Activated effector memory CD4-positive, alpha-beta T cell treated with Interleukin-2 at 50 U/mL for 16 hours (primary cell): Measurements from ENCODE around the gene DEFB128.
"Not testable (repeated sequence)": the region's sequence is repeated elsewhere in the genome, so short reads cannot be mapped to it uniquely, and the experiment has no call there.

Experiments
- DNase-seq: peaks from one replicate; pipeline ENCODE4 v3.0.0-alpha.2; 2020

DEFB128 gene

GRCh38 chr20:189611-190010, at the start of gene DEFB128:
DEFB128 (minus strand) TSS chr20:189711; CDS start chr20:189623, 88 bp downstream.
- no peak for DNase-seq

GRCh38 chr20:237929-238328, 48.4 kb upstream of the DEFB128 start:
- DNase-seq = no peak

- no peak for DNase-seq
These were observed 48.0 kb upstream of the DEFB128 start for GRCh38 chr20:237489-237888.

- no peak for DNase-seq
These were observed 46.4 kb upstream of the DEFB128 start for GRCh38 chr20:235891-236290.

DNA sequence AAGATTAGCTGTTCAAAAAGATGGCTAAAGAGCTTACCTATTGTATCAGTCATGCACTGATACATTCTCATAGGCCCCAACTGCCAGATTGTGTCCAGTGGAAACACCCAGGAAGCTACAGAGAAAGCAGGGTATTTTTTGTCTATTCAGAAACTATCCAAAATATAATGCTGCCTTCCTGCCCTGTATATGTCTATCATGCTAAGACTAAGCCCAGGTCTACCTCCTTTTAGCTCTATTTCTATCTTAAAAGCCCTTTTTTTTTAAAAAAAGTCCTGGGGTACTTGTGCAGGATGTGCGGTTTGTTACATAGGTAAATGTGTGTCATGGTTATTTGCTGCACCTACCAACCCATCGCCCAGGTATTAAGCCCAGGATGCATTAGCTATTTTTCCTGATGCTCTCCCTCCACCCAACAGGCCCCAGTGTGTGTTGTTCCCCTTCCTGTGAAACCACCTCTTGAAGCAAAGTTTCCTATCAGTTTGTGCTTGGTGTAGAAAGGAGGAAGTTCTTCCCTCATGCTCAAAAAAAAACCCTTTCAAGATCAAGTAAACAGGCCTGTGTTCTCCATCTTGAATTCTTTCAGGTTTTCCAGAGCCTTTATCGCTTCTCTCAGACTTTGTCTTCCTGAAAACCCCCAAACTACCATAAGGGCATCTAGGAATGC, 38.1 kb upstream of the DEFB128 start:
- DNase-seq = no peak

DNA sequence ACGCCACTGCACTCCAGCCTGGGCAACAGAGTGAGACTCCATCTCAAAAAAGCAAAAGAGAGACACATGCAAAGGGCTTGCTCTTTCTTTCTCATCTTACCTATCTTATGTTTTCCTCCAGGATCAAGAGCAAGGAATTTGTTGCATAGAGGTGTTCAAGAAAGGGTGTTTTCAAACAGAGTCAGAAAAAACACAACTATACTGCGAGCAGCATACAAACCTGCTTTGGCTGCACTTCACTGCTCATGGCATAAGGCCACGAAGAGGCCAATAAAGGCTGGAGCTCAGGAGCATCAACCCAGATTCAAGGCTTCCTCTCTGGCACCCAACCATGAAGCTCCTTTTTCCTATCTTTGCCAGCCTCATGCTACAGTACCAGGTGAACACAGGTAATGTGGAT, 37.4 kb upstream of the DEFB128 start, which contains the start of gene DEFB129:
DEFB129 (plus strand) TSS at position 301 of the 400 bp plus-strand sequence; CDS start at position 332, 31 bp downstream.
- DNase-seq = no peak

GRCh38 chr20:225879-226278, 36.4 kb upstream of the DEFB128 start:
- DNase-seq = not testable (repeated sequence)

GRCh38 chr20:221258-221830, 31.8 kb upstream of the DEFB128 start:
- no peak for DNase-seq

DNA sequence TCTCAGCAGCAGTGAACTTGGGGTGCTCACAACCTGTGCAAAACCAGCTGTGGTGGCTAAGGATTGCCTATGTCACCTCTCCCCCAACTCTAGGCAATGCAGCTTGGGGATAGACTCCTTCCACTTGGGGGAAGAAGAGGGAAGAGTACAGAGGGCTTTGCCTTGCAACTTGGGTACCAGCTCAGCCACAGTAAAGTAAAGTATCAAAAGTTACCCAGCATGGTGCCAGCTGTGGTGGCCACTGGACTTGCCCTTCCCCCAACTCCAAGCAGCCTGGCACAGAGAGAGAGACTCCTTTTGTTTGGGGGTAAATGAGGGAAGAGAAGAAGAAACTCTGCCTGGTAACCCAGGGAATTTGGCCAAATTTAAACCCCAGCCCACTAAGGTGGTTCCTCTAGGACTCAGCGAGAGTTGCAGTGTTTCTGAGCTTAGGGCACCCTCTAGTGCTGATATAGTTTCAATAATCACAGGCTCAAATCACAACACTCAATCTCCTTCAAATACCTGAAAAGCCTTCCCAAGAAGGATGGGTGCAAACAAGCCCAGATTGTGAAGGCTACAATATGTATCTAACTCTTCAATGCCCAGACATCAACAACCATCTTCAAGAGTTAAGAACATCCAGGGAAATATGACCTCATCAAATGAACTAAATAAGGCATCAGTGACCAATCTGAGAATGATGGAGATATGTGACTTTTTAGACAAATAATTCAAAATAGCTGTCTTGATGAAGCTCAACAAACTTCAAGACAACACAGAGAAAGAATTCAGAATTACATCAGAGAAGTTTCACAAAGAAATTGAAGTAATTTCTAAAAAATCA, 30.0 kb upstream of the DEFB128 start:
- no peak for DNase-seq

DNA sequence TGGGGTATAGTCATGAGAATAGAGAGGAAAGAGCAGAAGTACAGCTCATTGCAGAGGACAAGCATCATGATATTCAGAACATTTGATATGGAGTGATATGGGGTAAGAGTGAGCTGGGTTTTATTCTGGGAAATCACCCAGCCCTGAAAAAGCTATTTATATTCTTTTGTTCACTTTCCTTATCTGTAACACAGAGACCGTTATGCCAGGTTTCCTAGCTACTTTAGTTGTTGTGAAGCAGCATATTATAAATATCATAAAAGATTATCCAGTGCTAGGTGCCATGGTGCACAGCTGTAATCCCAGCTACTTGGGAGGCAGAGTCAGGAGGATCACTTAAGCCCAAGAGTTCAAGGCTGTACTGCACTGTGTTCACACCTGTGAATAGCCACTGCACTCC, 27.8 kb upstream of the DEFB128 start:
- no peak for DNase-seq

DNA sequence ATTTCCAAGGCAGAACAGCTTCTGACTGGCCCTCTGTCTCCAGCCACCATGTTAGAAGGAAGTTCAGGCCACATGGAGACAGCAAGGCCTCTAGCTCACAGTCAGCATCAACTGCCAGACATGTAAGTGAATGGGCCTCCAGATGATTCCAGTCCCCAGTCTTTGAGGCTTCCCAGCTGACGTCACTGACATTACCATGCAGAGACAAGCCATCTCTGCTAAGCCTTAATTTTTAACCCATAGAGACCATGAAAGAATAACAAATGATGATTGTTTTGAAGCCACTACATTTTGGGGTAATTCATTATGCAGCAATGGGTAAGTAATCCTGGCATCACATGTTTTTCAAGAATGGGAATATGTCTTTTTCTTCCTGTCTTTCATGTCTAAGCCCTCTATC, 26.3 kb upstream of the DEFB128 start:
- no peak for DNase-seq

- no peak for DNase-seq
These were observed 24.9 kb upstream of the DEFB128 start for GRCh38 chr20:214383-214782.

DNA sequence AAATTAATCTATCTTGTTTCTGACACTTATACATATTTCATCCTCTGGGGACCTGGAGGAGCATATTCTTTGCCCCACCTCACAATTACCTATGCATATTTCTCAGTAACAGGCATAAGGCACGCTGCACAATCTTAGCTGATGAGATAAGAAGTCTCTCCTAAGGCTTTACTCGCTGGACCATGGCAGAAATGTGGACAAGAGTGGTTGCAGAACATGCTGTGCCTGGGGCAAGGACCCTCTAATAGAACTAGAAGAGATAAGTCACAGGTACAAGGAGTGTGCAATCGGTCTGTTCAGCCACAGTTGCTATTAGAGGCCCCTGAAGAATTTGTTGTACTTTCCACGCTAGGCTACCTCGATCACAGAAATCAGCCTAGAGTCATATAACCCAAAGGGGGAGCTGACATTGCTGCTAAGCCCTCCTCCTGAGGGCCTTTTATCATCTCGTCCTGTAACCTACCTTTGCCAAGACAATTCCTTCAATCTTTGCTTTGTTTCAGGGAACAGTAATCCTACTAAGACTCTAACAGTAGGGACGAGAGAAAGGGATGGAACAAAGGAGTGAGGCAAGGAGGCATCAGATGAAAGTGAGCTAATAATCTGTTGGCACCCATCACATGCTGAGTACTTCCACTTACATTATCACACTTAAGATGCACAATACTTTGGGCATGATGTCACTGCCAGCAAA, 21.4 kb upstream of the DEFB128 start:
- no peak for DNase-seq

DNA sequence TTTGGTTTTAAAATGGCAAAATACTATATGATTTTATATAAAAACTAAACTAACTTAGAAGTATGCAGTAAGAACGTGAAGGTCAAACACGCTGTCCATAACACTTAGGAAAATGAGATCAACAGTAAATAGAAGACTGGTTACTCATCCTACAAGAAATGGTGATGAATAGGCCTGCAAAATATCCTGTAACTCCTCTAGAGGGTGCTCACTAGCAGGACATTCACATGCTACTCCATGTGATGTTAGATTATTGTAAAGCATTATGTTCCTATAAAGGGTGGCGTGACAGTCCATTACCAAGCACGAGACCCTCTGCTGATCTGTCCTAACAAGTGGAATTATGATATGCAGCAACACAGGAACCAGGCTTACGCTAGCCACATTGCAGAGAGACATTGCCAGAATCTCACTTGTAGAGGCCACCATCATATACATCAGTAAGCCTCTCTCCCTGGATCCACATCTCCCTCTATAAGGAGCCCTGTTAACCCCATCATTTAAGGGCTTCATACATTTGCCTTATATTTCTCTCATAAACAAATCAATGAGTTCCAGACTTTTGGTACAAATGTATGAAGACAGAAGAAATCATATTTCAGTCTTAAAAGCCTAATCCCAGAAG, 19.5 kb upstream of the DEFB128 start:
- DNase-seq = no peak

GRCh38 chr20:203630-204029, 14.1 kb upstream of the DEFB128 start:
- not testable (repeated sequence) for DNase-seq

DNA sequence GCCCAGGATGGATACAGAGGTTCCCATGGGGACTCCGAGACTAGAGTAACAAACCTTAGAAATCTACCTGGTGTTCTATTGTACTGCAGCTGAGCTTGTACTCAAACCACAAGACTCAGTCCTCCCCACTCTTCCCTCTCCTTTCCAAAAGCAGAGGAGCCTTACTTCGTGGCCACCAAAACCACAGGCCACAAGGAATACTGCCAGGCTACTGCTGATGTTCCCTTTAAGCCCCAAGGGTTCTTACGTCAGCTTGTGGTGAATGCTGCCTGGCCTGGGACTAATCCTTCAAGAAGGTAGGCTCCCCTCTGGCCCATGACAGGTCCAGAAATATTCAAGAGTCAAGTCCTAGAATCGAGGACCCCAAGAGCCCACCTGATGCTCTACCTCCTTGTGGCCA, 10.5 kb upstream of the DEFB128 start:
- DNase-seq = no peak

DNA sequence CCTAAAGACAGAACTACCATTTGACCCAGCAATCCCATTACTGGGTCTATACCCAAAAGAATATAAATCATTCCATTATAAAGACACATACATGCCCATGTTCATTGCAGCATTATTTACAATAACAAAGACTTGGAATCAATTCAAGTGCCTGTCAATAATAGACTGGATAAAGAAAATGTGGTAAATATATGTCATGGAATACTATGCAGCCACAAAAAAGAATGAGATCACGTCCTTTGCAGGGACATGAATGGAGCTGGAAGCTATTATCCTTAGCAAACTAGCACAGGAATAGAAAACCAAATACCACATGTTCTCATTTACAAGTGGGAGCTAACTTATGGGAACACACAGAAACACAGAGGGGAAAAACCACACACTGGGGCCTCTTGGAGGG, 8.7 kb upstream of the DEFB128 start:
- DNase-seq = no peak

GRCh38 chr20:187733-188132, 1.8 kb downstream of the DEFB128 start:
- no peak for DNase-seq

GRCh38 chr20:184288-184687, 5.2 kb downstream of the DEFB128 start:
- DNase-seq = no peak

DNA sequence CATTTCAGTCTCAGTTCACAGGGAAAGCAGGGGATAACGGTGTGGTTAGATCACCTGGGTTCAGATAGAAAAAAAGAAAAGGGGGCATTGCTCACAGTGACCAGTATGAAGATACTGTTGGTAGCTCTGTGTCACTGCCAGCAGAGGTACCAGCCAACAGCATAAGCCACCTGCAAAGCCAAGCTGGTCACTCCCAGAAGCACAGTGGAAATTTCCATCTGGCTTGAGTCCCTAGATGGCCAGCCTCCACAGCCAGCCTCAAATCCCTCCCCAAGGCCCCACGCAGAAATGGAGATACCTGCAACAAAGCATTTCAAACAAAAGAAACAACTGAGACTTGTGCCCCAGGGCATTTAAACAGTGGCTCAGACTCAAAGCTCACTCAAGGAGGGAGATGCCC, 20.6 kb downstream of the DEFB128 start:
- no peak for DNase-seq

DNA sequence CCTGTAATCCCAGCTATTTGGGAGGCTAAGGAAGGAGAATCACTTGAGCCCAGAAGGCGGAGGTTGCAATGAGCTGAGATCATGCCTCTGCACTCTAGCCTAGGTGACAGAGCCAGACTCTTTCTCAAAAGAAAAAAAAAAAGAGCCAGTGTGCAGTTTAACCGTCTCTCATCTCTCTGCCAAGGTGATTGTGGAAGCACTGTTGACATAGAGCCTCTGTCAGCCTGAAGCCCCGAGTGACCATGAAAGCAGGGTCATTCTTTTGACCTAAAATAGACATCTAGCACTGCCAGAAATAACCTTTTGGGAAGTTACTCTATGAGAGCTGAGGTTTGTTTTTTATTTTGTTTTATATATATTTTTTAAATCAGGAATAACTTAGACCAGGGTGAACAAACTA, 24.9 kb downstream of the DEFB128 start:
- DNase-seq = no peak

- no peak for DNase-seq
These were observed 32.4 kb downstream of the DEFB128 start, which contains the start of gene DEFB127 for GRCh38 chr20:157154-157553. DEFB127 (plus strand) TSS chr20:157454; CDS start chr20:157545, 91 bp downstream.

- no peak for DNase-seq
These were observed 37.4 kb downstream of the DEFB128 start for GRCh38 chr20:152131-152530.
